Suprapubic skin (tissue), 4 donors: ENCODE results near the gene WNT9A. TPM values are rescaled to one million over a fixed set of nuclear protein-coding genes. Genes with fewer than 3 reads are reported as not detected.
A peak's percentile ranks its signal among the peaks of the same experiment; 100 is the strongest.

Experiments used
- DNase-seq, 2 donors: peaks; one replicate each; pipeline ENCODE4 v3.0.0-alpha.2; 2019; ENCODE audit warnings: low spot score in 2 of 2
- H3K27ac ChIP-seq: fragments of 200-600 bp; sonication (generic); one replicate; pipeline ENCODE4 v1.5.1; 2019
- H3K27me3 ChIP-seq: fragments of 200-600 bp; sonication (generic); one replicate; pipeline ENCODE4 v1.5.1; 2019
- H3K36me3 ChIP-seq: fragments of 200-600 bp; sonication (generic); one replicate; pipeline ENCODE4 v1.5.1; 2019
- H3K4me1 ChIP-seq: fragments of 200-600 bp; sonication (generic); one replicate; pipeline ENCODE4 v1.5.1; 2019
- H3K4me3 ChIP-seq: fragments of 200-600 bp; sonication (generic); one replicate; pipeline ENCODE4 v1.5.1; 2019; ENCODE audit warnings: mild to moderate bottlenecking
- H3K9me3 ChIP-seq: fragments of 200-600 bp; sonication (generic); one replicate; pipeline ENCODE4 v1.5.1; 2019
- EP300 ChIP-seq: sonication (generic); formaldehyde crosslinking; IDR thresholded peaks from one replicate; pipeline ENCODE4 v1.6.1; 2017; ENCODE audit warnings: antibody characterized with exemption
- POLR2A ChIP-seq, 2 donors: fragments of 450-650 bp; IDR thresholded peaks; one replicate each; pipeline ENCODE4 v1.6.1; 2017; ENCODE audit warnings: antibody characterized with exemption in 2 of 2, mild to moderate bottlenecking in 2 of 2, moderate library complexity in 2 of 2
- POLR2AphosphoS5 ChIP-seq, 3 donors: sonication (generic); formaldehyde crosslinking; IDR thresholded peaks; one replicate each; pipeline ENCODE4 v1.6.1; 2017; ENCODE audit warnings: antibody characterized with exemption in 3 of 3
- WGBS: methylation state at CpG from one replicate; pipeline ENCODE4 v1.1.5; 2018; 5-methylcytosine and 5-hydroxymethylcytosine counted together
- total RNA-seq, 4 donors: library from RNA; depleted of rRNA; stranded (reverse); fragments of >200 nt; gene quantifications; one replicate each; pipeline ENCODE4 v1.1.0, GENCODE V29; 2016
- TF ChIP-seq, protein P1 (sequence below), 2 donors: fragments of 200-600 bp in 1 of 2; fragments of 450-650 bp in 1 of 2; sonication (generic) in 1 of 2; IDR thresholded peaks; one replicate each; pipeline ENCODE4 v1.5.1; 2016 to 2019; ENCODE audit warnings: antibody characterized with exemption in 2 of 2, mild to moderate bottlenecking in 1 of 2, moderate library complexity in 1 of 2

The WNT9A gene
- total RNA-seq, 4 donors from 2014 or later, result 0.85 to 2.6 (median 1.1) TPM

DNA sequence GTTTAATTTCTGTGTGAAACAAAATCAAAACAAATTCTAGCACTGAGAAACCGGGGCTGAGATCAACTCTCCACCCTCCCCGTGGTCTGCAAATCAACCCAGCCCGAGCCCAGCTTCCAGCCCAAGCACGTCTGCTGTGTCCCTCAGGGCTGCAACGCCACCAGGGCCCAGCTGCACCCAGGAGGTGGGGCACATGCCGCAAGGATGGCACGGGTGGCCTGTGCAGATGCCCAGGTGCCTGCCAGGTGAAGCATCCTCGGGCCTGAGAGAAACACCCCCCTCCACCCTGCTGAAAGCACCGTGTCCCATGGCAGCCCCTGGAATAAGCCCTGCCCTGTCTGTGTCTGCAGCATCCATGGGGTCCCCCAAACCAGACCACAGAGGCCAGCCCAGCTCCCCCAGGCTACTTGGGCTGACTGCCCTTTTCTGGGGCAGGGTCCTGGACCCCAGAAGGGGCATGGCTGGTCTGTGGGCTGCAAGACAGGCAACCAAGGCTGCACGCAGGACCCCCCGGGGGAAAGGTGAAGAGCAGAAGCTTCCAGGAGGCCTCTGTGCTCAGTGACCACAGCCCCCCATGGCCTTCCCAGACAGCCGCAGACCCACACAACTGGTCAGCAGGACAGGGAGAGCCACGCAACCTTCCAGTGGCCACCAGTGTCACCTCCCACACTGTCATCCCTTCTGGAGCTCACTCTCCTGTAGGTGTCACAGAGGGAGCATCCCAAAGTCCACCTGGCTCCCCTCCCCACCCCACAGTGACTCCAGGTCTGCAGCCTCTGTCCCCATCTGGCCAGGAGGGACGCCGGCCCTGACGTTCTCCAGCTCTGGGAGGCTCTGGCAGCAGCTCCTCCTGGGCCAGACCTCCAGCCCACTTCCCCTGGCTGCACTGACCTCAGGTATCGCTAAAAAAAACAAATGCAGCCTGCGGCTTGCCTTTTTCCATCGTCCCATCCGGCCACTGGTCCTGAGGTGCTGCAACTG is 7.7 kb downstream of the WNT9A start:
- H3K36me3 ChIP-seq, result no peaks in the 10 kb centered on the region
- H3K4me1 ChIP-seq, result peaks cover 8% of the 10 kb centered on the region
- no peaks in the 10 kb centered on the region for H3K27me3 ChIP-seq
- H3K27ac ChIP-seq, result no peak overlapping the region
- peak; percentile 59 to 75 for DNase-seq
- H3K4me3 ChIP-seq, result no peak overlapping the region
- WGBS, result 85% methylated on average over 4 of the region's 20 CpGs
- TF ChIP-seq POLR2A (IDR thresholded peaks at IDR 0.05), result no peak
- no peak for TF ChIP-seq POLR2AphosphoS5 (IDR thresholded peaks at IDR 0.05)
- TF ChIP-seq, protein P1, sequence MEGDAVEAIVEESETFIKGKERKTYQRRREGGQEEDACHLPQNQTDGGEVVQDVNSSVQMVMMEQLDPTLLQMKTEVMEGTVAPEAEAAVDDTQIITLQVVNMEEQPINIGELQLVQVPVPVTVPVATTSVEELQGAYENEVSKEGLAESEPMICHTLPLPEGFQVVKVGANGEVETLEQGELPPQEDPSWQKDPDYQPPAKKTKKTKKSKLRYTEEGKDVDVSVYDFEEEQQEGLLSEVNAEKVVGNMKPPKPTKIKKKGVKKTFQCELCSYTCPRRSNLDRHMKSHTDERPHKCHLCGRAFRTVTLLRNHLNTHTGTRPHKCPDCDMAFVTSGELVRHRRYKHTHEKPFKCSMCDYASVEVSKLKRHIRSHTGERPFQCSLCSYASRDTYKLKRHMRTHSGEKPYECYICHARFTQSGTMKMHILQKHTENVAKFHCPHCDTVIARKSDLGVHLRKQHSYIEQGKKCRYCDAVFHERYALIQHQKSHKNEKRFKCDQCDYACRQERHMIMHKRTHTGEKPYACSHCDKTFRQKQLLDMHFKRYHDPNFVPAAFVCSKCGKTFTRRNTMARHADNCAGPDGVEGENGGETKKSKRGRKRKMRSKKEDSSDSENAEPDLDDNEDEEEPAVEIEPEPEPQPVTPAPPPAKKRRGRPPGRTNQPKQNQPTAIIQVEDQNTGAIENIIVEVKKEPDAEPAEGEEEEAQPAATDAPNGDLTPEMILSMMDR (IDR thresholded peaks at IDR 0.05), result no peak
- no peak for TF ChIP-seq EP300
- H3K9me3 ChIP-seq, result no peaks in the 10 kb centered on the region

DNA sequence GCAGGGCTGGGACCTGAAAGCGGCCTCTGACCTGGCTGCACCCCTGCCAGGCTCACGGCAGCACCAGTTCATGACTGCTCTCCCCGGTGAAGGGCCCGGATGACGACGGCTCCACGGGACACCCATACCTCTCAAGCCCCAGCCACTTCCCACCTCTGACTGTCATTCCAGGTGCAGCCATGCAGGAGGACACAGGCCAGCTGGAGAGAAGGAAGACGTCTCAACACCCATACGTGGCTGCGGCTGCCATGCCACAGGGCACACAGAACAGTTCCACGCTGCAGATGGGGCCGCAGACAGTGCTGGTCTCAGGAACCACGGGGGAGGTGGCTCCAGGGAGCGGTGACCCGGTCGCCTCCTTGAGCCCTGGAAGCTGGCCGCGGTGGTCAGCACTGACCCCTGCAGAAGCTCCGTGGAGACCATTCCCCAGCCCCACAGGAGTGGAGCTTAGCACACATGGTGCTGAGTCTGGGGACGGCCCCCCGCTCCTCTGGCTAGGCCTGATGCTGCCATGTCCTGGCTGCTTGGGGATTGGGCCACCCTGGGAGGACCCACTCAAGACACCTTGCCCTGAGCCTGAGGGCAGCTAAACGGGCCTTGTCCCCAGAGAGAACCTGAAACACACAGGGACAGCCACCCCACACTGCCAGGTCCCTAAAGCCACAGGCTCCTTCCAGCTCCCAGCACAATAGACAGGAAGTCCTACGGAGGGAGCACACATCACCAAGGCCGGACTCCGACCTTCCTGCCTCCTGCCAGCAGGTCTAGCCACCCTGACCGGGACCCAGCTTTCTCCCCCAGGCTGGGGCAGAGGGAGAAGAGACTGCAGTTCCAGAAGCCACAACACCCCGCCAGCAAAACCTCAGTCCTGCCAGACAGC is 8.6 kb downstream of the WNT9A start:
- Histone ChIP-seq H3K36me3 (no peaks in the 10 kb centered on the region), H3K4me3 (no peak overlapping the region), H3K27me3 (no peaks in the 10 kb centered on the region), H3K27ac (no peak overlapping the region), H3K4me1 (peaks cover 11% of the 10 kb centered on the region), H3K9me3 (no peaks in the 10 kb centered on the region)
- TF ChIP-seq POLR2AphosphoS5 (IDR thresholded peaks at IDR 0.05), result no peak
- DNase-seq, result peak; percentile 59 to 70
- 84% methylated on average over 9 of the region's 27 CpGs for WGBS

DNA sequence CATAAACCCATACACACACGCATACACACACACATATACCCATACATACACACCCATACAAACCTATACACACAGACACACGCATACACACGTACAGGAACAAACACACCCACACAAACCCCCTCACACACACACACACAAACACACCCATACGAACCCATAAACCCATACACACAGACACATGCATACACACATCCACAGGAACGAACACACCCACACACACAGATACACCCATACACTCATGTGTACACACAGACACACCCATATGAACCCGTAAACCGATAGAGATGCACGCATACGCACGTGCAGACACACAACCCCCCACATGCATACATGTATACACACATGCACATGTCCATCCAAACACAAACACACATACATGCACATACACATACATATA is 9.5 kb downstream of the WNT9A start:
- no peaks in the 10 kb centered on the region for H3K9me3 ChIP-seq
- no peak overlapping the region for H3K27ac ChIP-seq
- no peaks in the 10 kb centered on the region for H3K27me3 ChIP-seq
- H3K4me3 ChIP-seq, result no peak overlapping the region
- TF ChIP-seq POLR2AphosphoS5 (IDR thresholded peaks at IDR 0.05), result no peak
- no peak for TF ChIP-seq POLR2A (IDR thresholded peaks at IDR 0.05)
- no peak for TF ChIP-seq EP300
- TF ChIP-seq, protein P1 (IDR thresholded peaks at IDR 0.05), result no peak
- no peak for DNase-seq
- WGBS, result 90% methylated on average over 10 of the region's 10 CpGs
- H3K36me3 ChIP-seq, result no peaks in the 10 kb centered on the region
- peaks cover 19% of the 10 kb centered on the region for H3K4me1 ChIP-seq

DNA sequence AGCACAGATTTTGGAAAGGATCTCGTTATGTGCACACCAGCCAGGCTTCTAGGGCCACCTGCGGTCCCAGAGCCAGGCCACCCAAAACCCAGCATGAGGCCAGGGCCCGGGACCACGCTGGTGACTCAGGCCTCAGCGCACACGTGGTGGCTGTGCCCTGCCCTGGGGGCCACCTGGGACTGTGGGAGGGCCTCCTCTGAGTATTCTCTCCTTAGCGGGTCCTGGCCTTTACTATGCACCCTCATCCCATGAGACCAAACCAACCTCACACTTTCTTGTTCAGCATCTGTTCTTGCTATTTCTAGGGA is 9.9 kb downstream of the WNT9A start:
- peaks cover 19% of the 10 kb centered on the region for H3K4me1 ChIP-seq
- H3K9me3 ChIP-seq, result no peaks in the 10 kb centered on the region
- peak in 1 of 2 donors; percentile 34 for DNase-seq
- TF ChIP-seq, protein P1 (IDR thresholded peaks at IDR 0.05), result no peak
- TF ChIP-seq POLR2A (IDR thresholded peaks at IDR 0.05) (no peak), POLR2AphosphoS5 (IDR thresholded peaks at IDR 0.05) (no peak), EP300 (no peak)
- no peaks in the 10 kb centered on the region for H3K27me3 ChIP-seq
- WGBS, result 86% methylated on average over 7 of the region's 7 CpGs
- H3K27ac ChIP-seq, result no peak overlapping the region
- no peaks in the 10 kb centered on the region for H3K36me3 ChIP-seq
- H3K4me3 ChIP-seq, result no peak overlapping the region

DNA sequence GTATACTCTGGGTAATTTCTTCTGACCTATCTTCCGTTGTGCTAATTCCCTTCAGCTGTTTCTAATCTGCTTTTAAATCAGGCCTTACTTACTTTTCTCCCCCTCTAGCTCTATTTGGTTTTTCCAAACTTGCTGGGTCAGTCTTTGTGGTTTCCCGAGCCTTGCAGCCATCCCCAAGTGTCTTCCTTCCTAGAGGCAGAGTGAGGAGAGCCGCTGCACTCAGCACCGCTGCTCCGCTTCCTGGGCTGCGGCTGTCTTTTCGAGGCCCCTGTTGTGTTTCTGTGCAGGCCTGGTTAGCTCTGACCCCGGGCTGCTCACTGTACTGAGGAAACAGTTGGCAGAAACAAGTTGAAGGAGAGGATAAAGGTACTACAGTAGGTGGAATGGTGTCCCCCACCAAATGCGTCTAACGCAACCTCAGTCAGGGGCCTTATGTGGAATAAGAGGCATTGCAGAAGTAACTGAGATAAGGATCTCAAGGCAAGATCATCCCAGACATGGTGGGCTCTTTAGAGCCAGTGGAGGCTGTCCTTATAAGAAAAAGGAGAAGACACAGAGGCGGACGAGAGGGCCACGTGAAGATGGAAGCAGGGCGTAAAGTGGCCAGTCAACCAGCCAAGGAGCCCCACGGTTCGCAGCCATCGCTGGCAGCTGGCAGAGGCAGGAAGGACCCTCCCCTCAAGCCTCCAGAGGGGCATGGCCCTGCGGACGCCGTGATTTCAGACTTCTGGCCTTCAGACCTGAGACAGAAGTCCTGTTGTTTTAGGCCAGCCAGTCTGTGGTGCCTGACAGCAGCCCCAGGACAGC is 10.5 kb downstream of the WNT9A start:
- DNase-seq, result peak; percentile 51 to 57
- Histone ChIP-seq H3K9me3 (no peaks in the 10 kb centered on the region), H3K4me1 (peaks cover 19% of the 10 kb centered on the region), H3K27me3 (no peaks in the 10 kb centered on the region), H3K27ac (no peak overlapping the region), H3K4me3 (no peak overlapping the region), H3K36me3 (no peaks in the 10 kb centered on the region)
- no peak for TF ChIP-seq POLR2A (IDR thresholded peaks at IDR 0.05)
- TF ChIP-seq EP300, result no peak
- TF ChIP-seq, protein P1 (IDR thresholded peaks at IDR 0.05), result no peak
- TF ChIP-seq POLR2AphosphoS5 (IDR thresholded peaks at IDR 0.05), result no peak
- 86% methylated on average over 20 of the region's 20 CpGs for WGBS
